Spleen (tissue), 7 donors: ENCODE results near the gene ST7.

Experiments
- POLR2A ChIP-seq, 3 donors: fragments of 450-650 bp; IDR thresholded peaks; one replicate each; pipeline ENCODE4 v1.5.1; 2017; ENCODE audit warnings: antibody characterized with exemption in 3 of 3, mild to moderate bottlenecking in 1 of 3
- POLR2AphosphoS5 ChIP-seq, 3 donors: sonication (generic); formaldehyde crosslinking; IDR thresholded peaks; one replicate each; pipeline ENCODE4 v1.5.1; 2017; ENCODE audit warnings: antibody characterized with exemption in 3 of 3
- TF ChIP-seq, protein P1 (sequence below), 11 experiments: fragments of 200-600 bp in 7 of 11; fragments of 450-650 bp in 4 of 11; sonication (generic) in 4 of 11; IDR thresholded peaks in 8 of 11; conservative IDR thresholded peaks in 3 of 11; 1 replicate in 7 of 11; 2 replicates in 4 of 11; pipeline versions ENCODE4 v1.4.0 to v1.8.0; 2016 to 2021; ENCODE audit warnings: antibody characterized with exemption in 11 of 11, inconsistent platforms in 4 of 11, mild to moderate bottlenecking in 1 of 11
- donor health status: DM: no; HTN: no; CAD: no; lungs with moderate emphysema.
- donor health status: DM: no; HTN: no; CAD: no.
- donor health status: DM: no; HTN: no; CAD: no.

DNA sequence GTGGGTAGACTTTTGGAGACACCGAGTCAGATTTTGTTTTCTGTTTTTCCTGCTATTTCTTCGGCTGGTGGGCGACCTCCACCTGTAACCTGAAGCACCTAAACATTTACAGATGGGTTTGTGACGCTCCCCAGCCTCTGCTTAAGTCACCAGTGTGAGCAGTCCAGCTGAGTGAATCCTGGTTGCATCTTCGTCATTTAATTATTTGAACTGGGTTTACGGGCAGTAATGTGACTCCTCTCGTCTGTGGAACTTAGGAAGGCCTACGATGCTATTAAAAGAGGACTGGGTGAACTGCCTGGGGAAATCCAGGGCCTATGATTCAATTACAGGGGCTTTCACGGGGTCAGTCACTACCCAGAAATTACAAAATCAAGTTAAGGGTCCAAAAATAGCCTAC lies 317.1 kb downstream of the ST7 start:
- TF ChIP-seq, protein P1, sequence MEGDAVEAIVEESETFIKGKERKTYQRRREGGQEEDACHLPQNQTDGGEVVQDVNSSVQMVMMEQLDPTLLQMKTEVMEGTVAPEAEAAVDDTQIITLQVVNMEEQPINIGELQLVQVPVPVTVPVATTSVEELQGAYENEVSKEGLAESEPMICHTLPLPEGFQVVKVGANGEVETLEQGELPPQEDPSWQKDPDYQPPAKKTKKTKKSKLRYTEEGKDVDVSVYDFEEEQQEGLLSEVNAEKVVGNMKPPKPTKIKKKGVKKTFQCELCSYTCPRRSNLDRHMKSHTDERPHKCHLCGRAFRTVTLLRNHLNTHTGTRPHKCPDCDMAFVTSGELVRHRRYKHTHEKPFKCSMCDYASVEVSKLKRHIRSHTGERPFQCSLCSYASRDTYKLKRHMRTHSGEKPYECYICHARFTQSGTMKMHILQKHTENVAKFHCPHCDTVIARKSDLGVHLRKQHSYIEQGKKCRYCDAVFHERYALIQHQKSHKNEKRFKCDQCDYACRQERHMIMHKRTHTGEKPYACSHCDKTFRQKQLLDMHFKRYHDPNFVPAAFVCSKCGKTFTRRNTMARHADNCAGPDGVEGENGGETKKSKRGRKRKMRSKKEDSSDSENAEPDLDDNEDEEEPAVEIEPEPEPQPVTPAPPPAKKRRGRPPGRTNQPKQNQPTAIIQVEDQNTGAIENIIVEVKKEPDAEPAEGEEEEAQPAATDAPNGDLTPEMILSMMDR (IDR thresholded peaks at IDR 0.05 in 8 of 11, conservative IDR thresholded peaks at IDR 0.05 in 3 of 11) = no peak
- no peak for TF ChIP-seq POLR2AphosphoS5 (IDR thresholded peaks at IDR 0.05)
- no peak for TF ChIP-seq POLR2A (IDR thresholded peaks at IDR 0.05)
